ENCODE data around the gene TTC7B.

DNA sequence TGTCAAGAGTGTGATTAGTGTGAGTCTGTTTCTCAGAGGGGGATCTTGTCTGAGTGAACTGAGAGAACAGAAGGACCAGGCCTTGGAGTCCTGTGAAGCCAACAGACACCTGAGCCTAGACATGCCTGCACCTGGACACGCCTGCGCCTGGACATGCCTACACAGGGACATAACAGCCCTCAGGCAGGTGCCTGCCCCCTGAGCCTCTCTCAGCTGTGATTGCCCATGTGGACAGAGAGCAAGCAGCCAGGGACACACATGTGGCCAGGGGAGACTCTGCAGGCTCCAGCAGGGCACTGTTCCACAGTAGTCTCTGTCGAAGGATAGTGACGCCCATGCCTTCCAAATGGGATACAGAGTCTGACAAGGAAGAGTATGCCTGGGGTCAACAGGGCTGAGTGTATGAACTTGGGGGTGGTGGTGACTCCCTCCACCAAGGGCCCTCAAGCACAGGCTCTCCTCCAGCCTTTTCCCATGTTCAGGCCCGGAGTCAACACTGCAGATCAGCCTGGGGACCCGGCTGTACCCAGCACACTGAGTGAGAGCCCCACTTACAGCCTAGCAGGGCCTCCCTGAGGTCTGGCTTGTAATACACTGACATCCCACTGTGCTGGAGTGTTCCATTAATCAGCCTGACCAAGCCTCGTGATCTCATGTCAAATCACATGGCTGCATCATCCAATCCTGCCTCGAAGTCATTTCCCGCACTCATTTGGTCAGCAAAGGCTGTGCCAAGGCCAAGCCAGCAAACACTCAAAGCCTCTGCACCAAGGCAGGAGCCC, 246.4 kb downstream of the TTC7B start:
- no peak for TF ChIP-seq EZH2phosphoT487 (IDR thresholded peaks at IDR 0.05; ENCODE audit: insufficient read depth, low read depth)
- no peak for TF ChIP-seq EZH2 (IDR thresholded peaks at IDR 0.05; ENCODE audit: insufficient read depth, poor library complexity, severe bottlenecking)
